Iris pigment epithelial cell (primary cell): ENCODE measurements around the gene TGFBR1.
A peak's percentile ranks its signal among the peaks of the same experiment; 100 is the strongest.
"Not testable (repeated sequence)": the region's sequence is repeated elsewhere in the genome, so short reads cannot be mapped to it uniquely, and the experiment has no call there.

Experiments
- DNase-seq: peaks from one replicate; pipeline ENCODE4 v3.0.0-alpha.2; 2011; ENCODE audit warnings: low read depth

The TGFBR1 gene

DNA sequence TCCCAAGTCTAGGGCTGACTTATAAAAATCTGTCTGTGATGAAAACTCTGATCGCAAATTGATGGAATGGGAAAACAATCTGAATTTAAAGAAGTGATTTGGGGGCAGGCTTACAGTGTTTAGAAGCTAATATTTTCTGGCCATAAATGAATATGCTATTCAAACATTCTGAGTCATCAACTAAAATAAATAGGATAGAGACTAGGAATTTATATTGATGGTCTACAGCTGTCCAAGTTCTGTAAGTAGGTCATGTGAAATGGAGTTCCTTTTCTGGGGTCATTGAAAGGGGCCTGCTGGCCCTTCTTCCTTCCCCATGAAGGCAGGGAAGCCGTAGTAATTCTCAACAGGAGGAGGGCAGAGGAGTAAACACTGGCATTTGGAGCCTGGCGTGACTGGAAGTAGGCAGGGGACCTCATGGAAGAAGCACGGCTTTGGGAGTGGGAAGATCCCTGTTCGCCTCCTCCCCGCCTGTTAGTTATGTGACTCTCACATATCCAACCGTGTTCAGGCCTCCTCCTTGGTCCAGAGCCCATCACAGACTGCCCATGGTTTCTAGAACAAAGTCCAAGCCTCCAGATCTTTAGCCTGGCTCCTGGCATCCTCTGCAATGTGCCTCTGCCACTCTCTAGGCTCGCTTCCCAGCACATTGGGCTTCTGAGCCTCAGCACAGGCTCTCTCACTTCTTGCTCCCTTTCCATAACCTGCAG lies 85.1 kb downstream of the TGFBR1 start:
- DNase-seq: peak; percentile 5

DNA sequence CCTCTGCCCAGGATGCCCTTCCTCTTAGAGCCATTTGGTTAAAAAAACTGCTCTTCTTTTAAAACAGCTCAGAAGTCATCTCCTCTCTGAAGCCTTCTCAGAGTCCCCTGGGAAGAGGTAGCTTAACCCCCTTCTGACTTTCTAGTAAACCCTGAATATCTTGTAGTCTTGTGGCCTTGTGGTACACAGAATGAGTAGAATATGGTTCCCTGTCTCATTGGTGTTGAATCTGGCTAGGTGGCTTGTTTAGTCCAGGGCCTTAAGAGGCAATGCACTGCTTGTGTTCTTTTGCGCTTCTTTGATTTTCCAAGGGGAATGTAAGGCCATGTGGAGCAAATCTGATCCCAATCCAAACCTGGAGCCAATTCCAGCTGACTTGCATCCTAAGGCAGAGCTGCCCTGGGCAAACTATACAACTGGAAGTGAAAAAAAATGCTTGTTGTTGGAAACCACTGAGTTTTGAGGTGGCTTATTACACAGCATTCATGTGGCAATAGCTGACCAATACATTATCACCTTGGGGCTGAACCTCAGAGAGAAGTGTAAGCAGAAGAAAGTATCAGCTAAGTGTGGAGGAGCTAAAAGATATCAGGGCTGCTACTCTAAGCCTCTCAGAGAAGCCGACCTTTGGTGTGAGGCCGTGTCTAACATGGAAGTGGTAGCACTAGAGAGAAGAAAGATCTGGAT lies 85.8 kb downstream of the TGFBR1 start:
- DNase-seq: no peak

DNA sequence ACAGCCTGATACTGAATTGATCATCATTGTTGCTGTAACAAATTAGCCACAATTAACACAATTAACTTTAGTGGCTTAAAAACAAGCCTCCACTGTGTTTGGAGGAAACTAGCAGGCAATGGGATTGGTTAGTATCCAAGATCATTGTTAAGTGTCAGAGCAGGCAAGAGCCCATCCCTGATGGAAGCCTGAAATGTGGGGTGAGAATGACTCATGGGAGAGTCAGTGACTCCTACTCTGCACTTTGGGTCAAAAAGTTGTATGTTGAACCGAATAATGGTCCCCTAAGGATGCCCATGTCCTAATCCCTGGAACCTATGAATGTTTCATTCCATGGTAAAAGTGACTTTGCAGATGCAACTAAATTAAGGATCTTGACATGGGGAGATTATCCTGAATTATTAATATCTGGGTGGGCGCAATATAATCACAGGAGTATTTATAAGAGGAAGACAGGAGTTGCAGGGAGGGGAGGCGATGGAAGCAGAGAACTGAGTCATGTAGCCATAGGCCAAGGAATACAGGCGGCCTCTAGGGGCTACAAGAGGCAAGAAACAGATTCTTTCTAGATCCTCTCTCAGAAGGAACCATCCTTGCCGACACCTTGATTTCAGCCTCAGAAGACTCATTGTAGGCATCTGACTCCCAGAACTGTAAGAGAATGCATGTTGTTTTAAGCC lies 88.0 kb downstream of the TGFBR1 start:
- peak; percentile 11 for DNase-seq

DNA sequence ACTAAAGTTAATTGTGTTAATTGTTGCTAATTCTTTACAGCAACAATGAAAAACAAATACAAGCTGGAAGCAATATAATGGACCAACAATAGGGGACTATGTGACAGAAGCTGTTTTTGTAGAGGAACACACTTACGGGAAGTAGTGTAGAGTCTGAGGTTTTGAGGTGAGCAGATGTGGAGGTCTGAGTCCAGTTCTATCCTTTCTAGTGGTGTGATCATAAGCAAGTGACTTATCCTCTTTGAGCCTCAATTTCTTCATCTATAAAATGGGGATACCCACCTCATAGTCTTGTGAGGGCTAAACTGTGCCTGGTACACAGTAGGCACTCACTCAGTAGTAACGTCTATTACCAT lies 88.5 kb downstream of the TGFBR1 start:
- no peak for DNase-seq

DNA sequence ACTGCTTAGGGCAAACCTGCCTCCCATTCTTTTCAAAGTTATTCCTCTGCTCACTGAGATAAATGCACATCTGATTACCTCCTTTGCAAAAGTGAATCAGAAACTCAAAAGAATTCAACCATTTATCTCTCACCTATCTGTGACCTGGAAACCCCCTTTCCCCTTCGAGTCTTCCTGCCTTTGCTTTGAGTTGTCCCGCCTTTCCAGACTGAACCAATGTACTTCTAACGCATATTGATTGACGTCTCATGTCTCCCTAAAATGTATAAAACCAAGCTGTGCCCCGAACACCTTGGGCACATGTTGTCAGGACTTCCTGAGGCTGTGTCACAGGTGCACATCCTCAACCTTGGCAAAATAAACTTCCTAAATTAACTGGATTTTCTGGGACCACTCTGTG lies 91.6 kb downstream of the TGFBR1 start:
- DNase-seq: not testable (repeated sequence)

DNA sequence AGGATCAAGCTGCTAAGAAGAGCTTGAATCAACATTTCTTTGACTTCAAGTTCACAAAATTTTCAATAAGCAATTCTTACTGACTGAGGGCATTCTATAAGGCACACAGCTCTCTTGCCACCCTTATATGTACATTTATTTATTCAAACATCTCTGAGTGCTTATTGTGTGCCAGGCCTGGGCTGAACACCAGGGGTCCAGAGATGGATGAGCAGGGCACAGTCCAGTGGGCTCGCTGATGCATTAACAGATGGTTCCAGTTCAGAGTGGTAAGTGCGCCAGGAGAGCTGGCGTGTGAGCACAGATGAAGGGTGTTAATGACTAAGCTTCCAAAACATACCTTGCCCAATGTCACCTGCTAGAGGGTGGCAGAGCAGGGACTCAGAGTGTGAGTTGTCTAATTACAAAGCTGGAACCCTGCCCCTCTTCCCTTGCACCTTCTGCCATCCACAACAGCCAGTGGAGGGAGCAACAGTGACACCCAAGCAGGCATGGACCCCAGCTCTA lies 92.3 kb downstream of the TGFBR1 start:
- no peak for DNase-seq

DNA sequence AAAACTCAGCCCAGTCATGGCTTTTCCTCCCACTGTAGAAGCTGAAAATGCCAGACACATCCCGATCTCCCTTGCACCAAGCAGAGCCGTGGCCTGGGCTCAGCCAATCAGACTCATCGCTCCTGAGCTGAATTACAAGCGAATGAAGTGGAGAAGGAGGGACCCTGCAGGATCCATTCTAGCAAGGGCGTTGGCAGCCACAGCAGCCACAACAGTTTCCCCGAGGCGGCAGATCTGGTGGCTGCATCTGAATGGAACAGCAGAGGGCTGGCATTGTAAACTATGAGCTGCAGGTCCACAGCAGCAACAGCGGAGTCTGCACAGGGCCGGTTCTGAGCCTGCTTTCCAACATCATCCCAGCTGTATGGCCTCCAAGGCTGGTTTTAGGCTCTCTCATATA lies 93.1 kb downstream of the TGFBR1 start:
- DNase-seq: no peak

DNA sequence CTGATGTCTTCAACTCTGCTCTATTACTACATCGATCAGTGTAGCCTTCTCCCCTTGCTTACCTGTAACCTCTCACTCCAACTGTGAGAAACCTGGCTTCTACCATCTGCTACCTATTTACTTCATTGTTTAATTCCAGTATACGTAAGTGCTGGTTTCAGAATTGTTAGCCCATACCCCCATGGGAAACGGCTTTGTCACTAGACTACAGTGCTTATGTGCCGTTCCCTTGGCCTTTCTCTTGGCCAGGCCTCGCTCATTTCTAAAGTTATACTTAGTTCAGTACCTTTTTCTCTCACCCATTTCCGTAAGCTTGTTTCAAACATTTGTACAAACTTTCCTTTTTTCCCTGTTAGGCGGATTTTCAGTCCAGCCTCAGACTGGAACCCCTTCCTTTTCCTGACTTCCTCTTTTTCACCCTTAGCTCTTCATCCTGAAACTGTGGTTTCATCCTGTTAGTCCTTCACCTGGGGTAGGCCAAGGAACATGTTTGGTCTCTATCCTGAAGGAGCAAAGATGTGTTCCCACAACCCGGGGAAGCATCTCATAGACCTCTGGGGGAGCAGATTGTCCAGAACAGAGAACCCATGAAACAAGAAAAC lies 95.1 kb downstream of the TGFBR1 start:
- no peak for DNase-seq

DNA sequence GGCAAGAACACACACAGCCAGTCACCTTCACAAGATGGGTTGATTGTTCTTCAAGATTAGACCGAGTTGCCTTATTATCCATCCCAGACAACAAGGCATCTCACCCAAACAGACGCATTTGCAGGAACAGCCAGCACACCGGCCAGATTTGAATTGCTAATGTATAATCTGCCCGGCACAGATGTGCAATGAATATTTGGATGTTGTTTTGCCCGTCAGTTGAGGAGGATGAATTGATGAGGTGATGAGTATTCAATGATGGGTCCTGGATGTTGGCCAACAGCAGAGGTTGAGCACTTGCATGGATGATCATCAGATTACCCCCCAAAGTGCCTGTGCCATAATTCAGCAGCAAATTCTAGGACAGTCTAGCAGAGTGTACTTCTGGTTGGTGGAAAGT lies 96.7 kb downstream of the TGFBR1 start:
- no peak for DNase-seq
